HepG2 (cell line): Measurements from ENCODE around the gene COPS8. TPM values are rescaled to one million over a fixed set of nuclear protein-coding genes. Genes with fewer than 3 reads are reported as not detected.
A peak's percentile ranks its signal among the peaks of the same experiment; 100 is the strongest.

Experiments used
- ATAC-seq: fragments of 200-7000 bp; cut with Tn5 transposase; 3 replicates; pipeline ENCODE4 v1.9.1; 2020; ENCODE audit warnings: mild to moderate bottlenecking, moderate library complexity
- BruUV-seq: library from RNA; stranded (reverse); fragments of 400-500 nt; replicated peaks from 2 replicates; lab custom pipeline; 2021; lab: Mats Ljungman, UMichigan
- CTCF ChIA-PET: fragments of 300-600 bp; formaldehyde crosslinking; extraction: SDS; loops from one replicate; lab custom pipeline; 2021; ENCODE audit warnings: low total read pairs, inconsistent platforms, low intra/inter-chr PET ratio; lab: Yijun Ruan, JAX
- POLR2A ChIA-PET: fragments of 350-600 bp; sonication (Branson Sonifier 250); formaldehyde crosslinking; loops from one replicate; lab custom pipeline; 2020; ENCODE audit warnings: antibody characterized with exemption, inconsistent platforms; lab: Yijun Ruan, JAX
- DNase-seq: peaks from one replicate; pipeline ENCODE4 v3.0.0-alpha.2; 2015; ENCODE audit warnings: low spot score
- FAIRE-seq: peaks from 3 replicates; lab custom pipeline; 2011; peaks lifted over from hg19 to GRCh38; lab: Jason Lieb, UNC
- H2AFZ ChIP-seq: one replicate; pipeline ENCODE4 v1.6.1; 2011; ENCODE audit warnings: low read length, inconsistent platforms
- H3K27ac ChIP-seq: fragments of 300-600 bp; 3 replicates; pipeline ENCODE4 v1.8.0; 2011; ENCODE audit warnings: mixed run types, mild to moderate bottlenecking, mixed read lengths, low read length, inconsistent platforms; ENCODE audit not compliant: insufficient read depth; ENCODE audit errors: extremely low read length
- H3K27me3 ChIP-seq, 2 experiments: fragments of 200-600 bp in 1 of 2; 2 replicates in 1 of 2; 3 replicates in 1 of 2; pipeline versions ENCODE4 v1.6.0 to v1.8.0; 2011; ENCODE audit warnings: low read length in 2 of 2, mild to moderate bottlenecking in 2 of 2, moderate library complexity in 2 of 2, inconsistent platforms in 1 of 2; ENCODE audit not compliant: insufficient read depth in 2 of 2, control insufficient read depth in 1 of 2
- H3K36me3 ChIP-seq, 2 experiments: fragments of 200-600 bp in 1 of 2; replicated peaks in 1 of 2; 2 replicates in 1 of 2; 3 replicates in 1 of 2; pipeline versions ENCODE4 v1.5.1 to v1.8.0; 2011; ENCODE audit warnings: low read length in 2 of 2, inconsistent platforms in 1 of 2; ENCODE audit not compliant: insufficient read depth in 2 of 2, control insufficient read depth in 1 of 2
- H3K4me1 ChIP-seq: 2 replicates; pipeline ENCODE4 v1.5.1; 2012; ENCODE audit warnings: low read length, inconsistent platforms; ENCODE audit not compliant: insufficient read depth
- H3K4me2 ChIP-seq: 2 replicates; pipeline ENCODE4 v1.6.0; 2011; ENCODE audit warnings: low read depth, low read length, inconsistent platforms
- H3K4me3 ChIP-seq, 3 experiments: fragments of 200-600 bp in 1 of 3; sonication (generic), shearing (Covaris generic) in 1 of 3; replicated peaks in 1 of 3; 2 replicates each; pipeline ENCODE4 v1.5.1; 2011 to 2016; ENCODE audit warnings: low read length in 3 of 3, inconsistent platforms in 2 of 3, low read depth in 2 of 3, mild to moderate bottlenecking in 2 of 3, control low read depth in 1 of 3, mixed read lengths in 1 of 3; ENCODE audit not compliant: insufficient read depth in 1 of 3
- H3K79me2 ChIP-seq: one replicate; pipeline ENCODE4 v1.6.1; 2011; ENCODE audit warnings: low read length, inconsistent platforms; ENCODE audit not compliant: insufficient read depth
- H3K9ac ChIP-seq: 2 replicates; pipeline ENCODE4 v1.6.0; 2011; ENCODE audit warnings: mild to moderate bottlenecking, low read depth, low read length, inconsistent platforms; ENCODE audit not compliant: insufficient read depth
- H3K9me3 ChIP-seq: 2 replicates; pipeline ENCODE4 v1.5.1; 2012; ENCODE audit warnings: mild to moderate bottlenecking, low read length
- H4K20me1 ChIP-seq: 2 replicates; pipeline ENCODE4 v1.6.0; 2011; ENCODE audit warnings: inconsistent platforms, mild to moderate bottlenecking, low read length, moderate library complexity; ENCODE audit not compliant: insufficient read depth
- EHMT2 ChIP-seq: fragments of 200-600 bp; sonication (generic); IDR thresholded peaks from 2 replicates; pipeline ENCODE4 v1.7.0; 2017; ENCODE audit warnings: antibody characterized with exemption, low read depth, low read length, borderline replicate concordance
- HNF4G ChIP-seq, 2 experiments: sonication (generic) in 1 of 2; formaldehyde crosslinking in 1 of 2; IDR thresholded peaks; 2 replicates each; pipeline versions ENCODE4 v1.4.0 to v1.6.1; 2011 to 2020; ENCODE audit warnings: borderline replicate concordance in 2 of 2, low read depth in 2 of 2, mild to moderate bottlenecking in 2 of 2, low read length in 1 of 2, missing genetic modification reagents in 1 of 2, moderate library complexity in 1 of 2
- HOXA3 ChIP-seq: sonication (generic); formaldehyde crosslinking; IDR thresholded peaks from 2 replicates; pipeline ENCODE4 v1.5.0; 2020; ENCODE audit warnings: missing genetic modification reagents
- HOXA9 ChIP-seq: sonication (generic); formaldehyde crosslinking; IDR thresholded peaks from 2 replicates; pipeline ENCODE4 v1.8.1; 2022; ENCODE audit warnings: missing genetic modification reagents, mild to moderate bottlenecking, moderate library complexity, borderline replicate concordance
- SNAPC5 ChIP-seq: sonication (generic); formaldehyde crosslinking; IDR thresholded peaks from 2 replicates; pipeline ENCODE4 v1.8.1; 2023; ENCODE audit warnings: mild to moderate bottlenecking, missing genetic modification reagents, borderline replicate concordance
- SRSF9 ChIP-seq: fragments of 200-400 bp; formaldehyde crosslinking; IDR thresholded peaks from 2 replicates; pipeline ENCODE4 v1.6.1; 2018; ENCODE audit warnings: borderline replicate concordance, mild to moderate bottlenecking, low read depth, low read length; ENCODE audit not compliant: insufficient read depth, poor library complexity, severe bottlenecking
- SYNCRIP ChIP-seq: fragments of 200-400 bp; formaldehyde crosslinking; IDR thresholded peaks from 2 replicates; pipeline ENCODE4 v1.6.1; 2018; ENCODE audit warnings: mild to moderate bottlenecking, low read depth, low read length; ENCODE audit not compliant: insufficient read depth
- ZKSCAN1 ChIP-seq: fragments of 150-350 bp; IDR thresholded peaks from 2 replicates; pipeline ENCODE4 v1.6.1; 2014; ENCODE audit warnings: low read length
- ZMYM4 ChIP-seq: sonication (generic); formaldehyde crosslinking; IDR thresholded peaks from 2 replicates; pipeline ENCODE4 v1.8.1; 2023; ENCODE audit warnings: mild to moderate bottlenecking, missing genetic modification reagents
- ZNF180 ChIP-seq: sonication (generic); formaldehyde crosslinking; IDR thresholded peaks from 2 replicates; pipeline ENCODE4 v1.4.0; 2020; ENCODE audit warnings: low read depth, missing genetic modification reagents, borderline replicate concordance
- ZNF574 ChIP-seq: sonication (generic); formaldehyde crosslinking; IDR thresholded peaks from 2 replicates; pipeline ENCODE4 v1.4.0; 2020; ENCODE audit warnings: missing genetic modification reagents
- WGBS: methylation state at CpG from one replicate; pipeline ENCODE4 v1.1.6; 2017; ENCODE audit warnings: low lambda C conversion rate; 5-methylcytosine and 5-hydroxymethylcytosine counted together
- in situ Hi-C: cut with HindIII; loops from 2 replicates; pipeline ENCODE4 v1.10.0; 2017; ENCODE audit warnings: low pct_unique_long_range_greater_than_20kb; ENCODE audit not compliant: extremely low pct_ligation_motif_present
- intact Hi-C: fragments of 100-400 bp; cut with micrococcal nuclease; formaldehyde crosslinking; loops from one replicate; pipeline ENCODE4 v1.10.0; 2022; ENCODE audit not compliant: unreplicated experiment
- polyA plus RNA-seq, 8 experiments: library from polyadenylated mRNA; depleted of rRNA in 3 of 8; stranded (reverse) in 7 of 8; unstranded in 1 of 8; fragments of >200 nt; fragmentation: Illumina TruSeq in 4 of 8; extraction: Trizol in 4 of 8; gene quantifications; 2 replicates each; pipeline versions ENCODE4 v1.2.1 to v1.2.3, GENCODE V29; 2011 to 2016; ENCODE audit warnings: low read depth in 4 of 8, missing spikeins in 1 of 8, mixed read lengths in 1 of 8; ENCODE audit not compliant: insufficient read depth in 1 of 8
- total RNA-seq, 5 experiments: library from RNA; depleted of rRNA; stranded (reverse); fragments of >200 nt; fragmentation: Illumina TruSeq; extraction: Trizol; gene quantifications; 2 replicates each; pipeline ENCODE4 v1.2.3, GENCODE V29; 2016; ENCODE audit warnings: low read depth in 1 of 5

COPS8 gene
- total and polyA plus RNA-seq, 2 of the 13 experiments (the other 11 are each of a cell fraction or from before 2014, with no cell fraction given) = 86.3 to 96.6 TPM

GRCh38 chr2:237131749-237132533 lies 46.3 kb downstream of the COPS8 start:
- 20% methylated on average over 6 of the region's 6 CpGs for WGBS
- CTCF ChIA-PET = interaction anchor here (2.0 kb wide), 1 partner anchor 9 kb away, joined by 7 read pairs; no protein-coding TSS in a partner anchor
- Histone ChIP-seq H3K36me3 (no peaks in the 10 kb centered on the region), H3K9ac (no peak overlapping the region), H3K27ac (no peak overlapping the region), H3K4me1 (peaks cover 5% of the 10 kb centered on the region; the same call in 1 of the 2 replicates), H3K4me3 (no peak overlapping the region), H3K27me3 (no peaks in the 10 kb centered on the region), H2AFZ (no peak overlapping the region), H3K4me2 (no peak overlapping the region)
- POLR2A ChIA-PET = no interaction called here
- ATAC-seq (no peak), FAIRE-seq (no peak), DNase-seq (no peak)
- in situ Hi-C loops = no loop called here
- BruUV-seq = no TSS peak
- no peak for TF ChIP-seq SNAPC5 (CRISPR knock-in tag)
- TF ChIP-seq ZKSCAN1 = no peak
- no peak for TF ChIP-seq ZNF180 (CRISPR knock-in tag)
- no peak for TF ChIP-seq SRSF9
- TF ChIP-seq, all 625 proteins: peak for 0
- H4K20me1 ChIP-seq = no peaks in the 10 kb centered on the region
- H3K9me3 ChIP-seq = peaks cover 21% of the 10 kb centered on the region; the same call in 1 of the 2 replicates
- H3K79me2 ChIP-seq = no peaks in the 10 kb centered on the region
- intact Hi-C loops = no loop called here

- H3K4me3 ChIP-seq = no peak overlapping the region
- H3K79me2 ChIP-seq = no peaks in the 10 kb centered on the region
- no peaks in the 10 kb centered on the region for H3K27me3 ChIP-seq
- in situ Hi-C loops = no loop called here
- CTCF ChIA-PET = interaction anchor here (2.0 kb wide), 1 partner anchor 10 kb away, joined by 7 read pairs; no protein-coding TSS in a partner anchor
- DNase-seq = peak; percentile 65
- FAIRE-seq = peak; percentile 94
- H3K9me3 ChIP-seq = peaks cover 21% of the 10 kb centered on the region; the same call in 1 of the 2 replicates
- WGBS = 0% methylated on average over 3 of the region's 5 CpGs
- H3K9ac ChIP-seq = no peak overlapping the region
- H3K4me1 ChIP-seq = peaks cover 11% of the 10 kb centered on the region
- peak overlapping the region; percentile 25; the same call in 1 of the 2 replicates for H3K4me2 ChIP-seq
- POLR2A ChIA-PET = no interaction called here
- no peak overlapping the region for H3K27ac ChIP-seq
- H4K20me1 ChIP-seq = no peaks in the 10 kb centered on the region
- no peak overlapping the region for H2AFZ ChIP-seq
- no TSS peak for BruUV-seq
- intact Hi-C loops = no loop called here
- no peaks in the 10 kb centered on the region for H3K36me3 ChIP-seq
- peak; percentile 82 for ATAC-seq
- TF ChIP-seq HOXA3 (peak; percentile 46; the same call in 1 of the 2 replicates), ZMYM4 (CRISPR knock-in tag) (peak; percentile 64; the same call in 1 of the 2 replicates), EHMT2 (peak; percentile 67; the same call in 1 of the 2 replicates), HNF4G (IDR thresholded peaks at IDR 0.05; ENCODE audit: borderline replicate concordance, low read depth, low read length) (peak; percentile 18; the same call in 1 of the 2 replicates), HNF4G (CRISPR knock-in tag; IDR thresholded peaks at IDR 0.05; ENCODE audit: borderline replicate concordance, low read depth) (no peak), SYNCRIP (no peak), ZNF574 (peak; percentile 49; the same call in 1 of the 2 replicates), HOXA9 (CRISPR knock-in tag) (no peak)
Observed at GRCh38 chr2:237132799-237133198, 47.1 kb downstream of the COPS8 start.
